HG03045 (cell line): ENCODE data around the gene TMEM266.

Experiments
- ATAC-seq: cut with Tn5 transposase; IDR thresholded peaks from one replicate; pipeline ENCODE4 v1.9.1; 2021; ENCODE audit warnings: mild to moderate bottlenecking, moderate library complexity; ENCODE audit not compliant: unreplicated experiment

The TMEM266 gene

DNA sequence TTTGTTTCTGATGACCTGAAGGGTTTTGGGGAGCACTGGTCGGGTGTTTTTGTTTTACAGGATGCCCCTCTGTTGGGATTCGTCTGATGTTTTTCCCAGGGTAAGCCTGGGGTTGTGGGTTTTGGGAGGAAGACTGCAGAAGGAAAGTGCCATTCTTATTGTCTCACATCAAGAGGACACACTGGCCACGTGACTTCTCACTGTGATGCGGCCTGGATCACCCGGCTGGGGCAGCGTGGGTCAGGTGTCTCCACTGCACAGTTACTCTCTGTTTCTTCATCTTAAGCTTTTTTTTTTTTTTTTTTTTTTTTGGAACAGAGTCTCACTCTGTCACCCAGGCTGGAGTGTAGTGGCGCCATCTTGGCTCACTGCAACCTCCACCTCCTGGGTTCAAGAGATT lies 120.5 kb downstream of the TMEM266 start:
- no peak for ATAC-seq

- peak; percentile 41 for ATAC-seq
These were observed 121.9 kb downstream of the TMEM266 start for GRCh38 chr15:76181705-76182107.

GRCh38 chr15:76183930-76184649 lies 124.3 kb downstream of the TMEM266 start:
- ATAC-seq: no peak

DNA sequence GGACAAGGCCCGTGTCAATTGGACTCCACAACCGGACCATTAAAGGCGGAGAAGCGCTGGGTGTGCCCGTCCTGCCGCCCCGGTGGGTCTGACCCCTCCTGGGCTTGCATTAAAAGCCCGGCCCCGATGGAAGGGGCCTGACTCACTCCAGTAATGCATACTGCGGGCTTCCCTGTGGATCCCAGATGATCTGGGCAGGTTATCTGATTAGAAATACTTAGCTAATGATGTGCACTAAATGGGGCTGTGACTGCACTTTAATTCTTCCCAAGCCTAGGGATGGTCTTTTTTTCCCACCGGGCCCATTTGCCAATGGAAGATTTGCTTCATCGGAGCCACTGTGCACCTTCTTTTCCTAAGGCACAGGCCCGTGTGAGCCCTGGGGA lies 124.9 kb downstream of the TMEM266 start:
- ATAC-seq: no peak

- ATAC-seq: no peak
These were observed 125.9 kb downstream of the TMEM266 start for GRCh38 chr15:76185716-76186115.

- no peak for ATAC-seq
These were observed 127.4 kb downstream of the TMEM266 start for GRCh38 chr15:76187163-76187562.

- no peak for ATAC-seq
These were observed 129.3 kb downstream of the TMEM266 start for GRCh38 chr15:76189106-76189505.

DNA sequence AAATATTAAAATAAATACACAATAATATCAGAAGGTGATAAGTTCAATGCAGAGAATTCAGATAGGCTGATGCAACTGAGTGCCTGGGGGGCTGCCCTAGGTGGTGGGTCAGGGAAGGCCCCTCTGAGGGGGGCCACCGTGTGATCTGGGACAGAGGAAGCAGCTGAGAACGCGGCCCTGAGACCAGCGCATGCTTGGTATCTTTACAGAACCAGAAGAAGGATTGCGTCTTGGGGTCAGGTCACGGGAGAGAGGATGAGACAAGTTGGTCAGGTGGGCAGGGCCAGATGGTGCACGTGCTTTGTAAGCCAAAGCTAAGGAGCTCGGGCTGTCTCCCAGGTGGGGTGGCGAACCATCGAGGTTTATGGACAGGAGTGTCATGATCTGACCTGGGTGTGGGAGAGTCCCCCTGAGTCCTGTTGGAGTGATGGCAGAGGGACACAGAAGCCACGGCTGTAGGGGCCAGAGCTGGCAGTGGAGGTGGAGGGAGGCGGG lies 130.3 kb downstream of the TMEM266 start:
- ATAC-seq: no peak

GRCh38 chr15:76190751-76191538 lies 131.2 kb downstream of the TMEM266 start:
- peak; percentile 80 for ATAC-seq

DNA sequence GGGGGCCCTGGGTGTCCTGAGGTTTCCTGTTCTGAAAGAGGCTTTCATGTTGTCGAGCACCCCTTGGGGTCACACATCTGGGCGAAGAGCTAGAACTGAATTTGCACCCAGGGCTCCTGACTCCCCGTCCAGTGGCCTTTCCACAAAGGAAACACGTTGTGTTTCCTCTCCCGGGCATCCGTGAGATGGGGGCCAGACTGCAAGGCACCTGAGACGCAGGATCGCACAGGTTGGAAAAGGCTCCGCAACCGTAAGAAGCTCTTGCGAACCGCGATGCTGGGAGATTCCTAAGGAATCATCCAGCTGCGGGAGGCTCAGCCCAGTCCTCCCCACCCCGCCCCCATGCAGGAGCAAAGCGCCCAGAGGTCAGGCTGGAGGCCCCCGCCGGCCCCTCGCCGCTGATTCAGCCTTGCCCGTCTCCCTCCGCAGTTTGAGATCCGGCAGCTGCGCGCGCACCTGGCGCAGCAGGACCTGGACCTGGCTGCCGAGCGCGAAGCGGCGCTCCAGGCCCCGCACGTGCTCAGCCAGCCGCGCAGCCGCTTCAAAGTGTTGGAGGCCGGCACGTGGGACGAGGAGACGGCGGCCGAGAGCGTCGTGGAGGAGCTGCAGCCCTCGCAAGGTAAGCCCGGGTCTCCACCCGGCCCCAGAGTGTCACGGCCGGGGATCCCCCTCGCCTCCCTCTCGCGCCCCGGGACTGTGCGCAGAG lies 131.9 kb downstream of the TMEM266 start:
- ATAC-seq: no peak

DNA sequence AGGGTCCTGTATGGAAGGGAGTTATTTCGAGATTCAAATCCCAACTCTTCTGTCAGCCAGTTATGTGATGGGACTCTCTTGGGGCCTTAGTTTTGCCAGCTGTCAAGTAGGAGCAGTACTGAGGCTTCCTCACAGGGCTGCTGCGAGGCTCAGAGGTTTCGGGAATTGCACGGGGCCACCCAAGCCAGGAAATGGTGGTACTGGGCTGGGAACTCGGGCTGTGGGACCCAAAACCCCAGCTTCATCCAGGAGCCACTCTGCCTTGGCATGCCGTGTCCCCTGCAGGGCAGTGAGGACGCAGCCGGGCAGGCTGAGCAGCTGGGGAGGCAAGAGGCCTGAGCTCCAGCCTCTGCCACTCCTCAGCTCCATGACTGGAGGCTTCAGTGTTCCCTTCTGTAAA lies 132.9 kb downstream of the TMEM266 start:
- no peak for ATAC-seq

- no peak for ATAC-seq
These were observed 134.1 kb downstream of the TMEM266 start for GRCh38 chr15:76193934-76194333.

DNA sequence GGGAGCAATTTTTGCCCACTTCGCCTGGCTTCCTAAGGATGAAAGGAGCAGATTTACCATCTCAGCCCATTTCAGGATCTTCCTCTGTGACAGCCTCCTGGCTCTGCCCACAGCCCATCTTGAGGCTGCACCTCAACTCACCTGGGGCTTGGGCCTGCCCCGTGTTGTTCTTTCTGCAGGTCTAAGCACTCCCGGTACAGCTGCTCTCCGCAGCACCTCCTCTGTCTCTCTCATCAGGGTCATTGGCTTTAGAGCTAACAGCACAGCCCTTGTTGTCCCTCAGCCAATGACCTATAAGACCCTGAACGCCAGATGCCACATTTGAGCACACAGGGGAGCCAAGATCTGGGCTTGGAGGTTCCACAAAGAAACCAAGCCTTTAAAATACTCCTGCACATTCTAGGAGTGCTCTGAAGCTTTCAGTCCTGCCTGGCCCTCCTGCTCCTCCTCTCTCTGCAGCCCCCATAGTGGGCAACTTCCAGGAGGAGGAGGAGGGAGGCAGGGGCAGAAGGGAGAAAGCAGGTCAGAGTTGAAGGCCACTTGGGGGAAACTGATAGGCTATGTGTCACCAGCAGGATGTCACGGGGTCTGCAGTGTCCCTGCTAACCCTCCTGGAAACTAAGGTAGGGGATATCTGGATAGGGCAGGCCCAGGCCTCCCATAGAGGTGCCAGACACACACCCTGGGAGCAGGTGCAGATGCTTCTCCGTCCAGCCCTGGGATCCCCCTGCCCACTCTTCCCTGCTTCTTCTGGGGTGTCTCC lies 135.9 kb downstream of the TMEM266 start:
- ATAC-seq: no peak

DNA sequence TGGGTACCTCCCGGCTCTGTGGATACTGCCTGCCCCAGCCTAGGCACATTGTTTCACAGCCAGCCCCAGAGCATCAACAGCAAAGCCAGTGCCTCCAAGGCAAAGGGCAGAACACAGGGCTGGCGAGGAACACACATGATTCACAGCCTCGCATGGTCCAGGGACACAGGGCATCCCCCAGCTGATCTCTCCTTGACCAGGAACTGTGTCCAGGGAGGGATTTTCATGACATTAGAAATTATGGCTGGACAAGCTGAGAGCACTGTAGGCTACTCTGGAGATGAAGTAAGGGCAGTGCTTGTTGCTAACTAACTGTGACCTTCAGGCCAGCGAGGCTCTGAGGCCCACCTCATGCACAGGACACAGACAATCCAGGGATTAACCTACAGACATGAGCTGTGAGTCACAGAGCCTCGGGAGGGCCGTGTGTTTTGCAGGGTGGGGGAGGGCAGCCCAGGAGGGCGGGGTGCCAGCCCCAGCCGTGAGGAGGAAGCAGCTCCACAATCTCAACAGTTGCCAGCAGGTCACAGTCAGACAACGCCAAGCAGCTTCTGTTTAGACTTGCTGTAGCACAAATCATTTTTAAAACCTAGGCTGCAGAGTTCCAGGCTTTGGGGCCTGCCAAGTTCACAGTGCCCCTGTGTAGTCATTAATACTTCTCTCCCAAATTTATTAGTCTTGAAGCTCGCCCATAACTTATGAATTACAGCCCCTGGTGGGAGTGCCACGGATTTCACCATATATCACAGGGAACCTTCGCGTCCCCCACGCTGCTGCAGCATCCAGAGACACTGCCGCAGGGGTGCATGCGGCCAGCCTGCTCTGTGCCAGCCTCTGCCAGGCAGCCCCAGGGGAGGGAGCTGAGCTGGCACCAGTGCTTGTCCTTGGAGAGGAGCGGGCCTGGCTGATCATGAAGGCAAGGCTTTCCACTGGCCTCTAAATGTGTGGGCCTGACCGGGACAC lies 136.8 kb downstream of the TMEM266 start:
- no peak for ATAC-seq

DNA sequence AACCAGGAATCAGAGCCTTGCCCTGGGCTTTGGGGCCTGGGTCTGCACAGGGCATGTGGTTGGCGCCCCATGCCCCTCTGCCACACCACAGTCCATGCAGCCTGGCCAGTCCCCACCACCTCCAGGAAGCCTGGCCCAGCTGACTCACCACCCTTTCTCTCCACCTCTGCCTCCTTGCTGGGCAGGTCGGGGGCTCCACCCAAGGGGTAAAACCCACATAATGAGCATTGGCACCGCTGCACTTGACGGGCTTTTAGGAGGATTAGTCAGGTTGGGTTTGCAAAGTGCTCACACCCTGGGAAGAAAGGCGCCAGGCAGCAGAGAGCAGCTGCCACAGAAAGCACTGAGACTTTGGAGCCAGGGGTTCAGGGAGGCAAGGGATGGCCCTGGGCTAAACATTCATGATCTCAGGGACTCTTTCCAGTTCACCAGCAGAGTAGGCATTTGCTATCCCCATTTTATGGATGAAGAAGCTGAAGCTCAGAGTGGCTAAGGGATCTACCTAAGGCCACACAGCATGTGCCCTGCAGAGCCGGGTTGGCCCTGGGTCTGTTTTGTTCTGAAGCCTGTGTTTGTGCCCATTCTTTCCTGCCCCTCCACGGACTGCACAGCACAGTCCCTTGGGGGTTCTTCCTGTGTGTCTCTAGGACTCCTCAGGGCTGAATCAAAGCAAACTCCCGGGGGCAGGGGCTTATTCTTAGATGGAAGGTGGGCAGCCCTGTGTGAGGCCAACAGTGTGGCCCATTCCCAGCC lies 138.1 kb downstream of the TMEM266 start:
- no peak for ATAC-seq

GRCh38 chr15:76198456-76199105 lies 138.8 kb downstream of the TMEM266 start:
- no peak for ATAC-seq

DNA sequence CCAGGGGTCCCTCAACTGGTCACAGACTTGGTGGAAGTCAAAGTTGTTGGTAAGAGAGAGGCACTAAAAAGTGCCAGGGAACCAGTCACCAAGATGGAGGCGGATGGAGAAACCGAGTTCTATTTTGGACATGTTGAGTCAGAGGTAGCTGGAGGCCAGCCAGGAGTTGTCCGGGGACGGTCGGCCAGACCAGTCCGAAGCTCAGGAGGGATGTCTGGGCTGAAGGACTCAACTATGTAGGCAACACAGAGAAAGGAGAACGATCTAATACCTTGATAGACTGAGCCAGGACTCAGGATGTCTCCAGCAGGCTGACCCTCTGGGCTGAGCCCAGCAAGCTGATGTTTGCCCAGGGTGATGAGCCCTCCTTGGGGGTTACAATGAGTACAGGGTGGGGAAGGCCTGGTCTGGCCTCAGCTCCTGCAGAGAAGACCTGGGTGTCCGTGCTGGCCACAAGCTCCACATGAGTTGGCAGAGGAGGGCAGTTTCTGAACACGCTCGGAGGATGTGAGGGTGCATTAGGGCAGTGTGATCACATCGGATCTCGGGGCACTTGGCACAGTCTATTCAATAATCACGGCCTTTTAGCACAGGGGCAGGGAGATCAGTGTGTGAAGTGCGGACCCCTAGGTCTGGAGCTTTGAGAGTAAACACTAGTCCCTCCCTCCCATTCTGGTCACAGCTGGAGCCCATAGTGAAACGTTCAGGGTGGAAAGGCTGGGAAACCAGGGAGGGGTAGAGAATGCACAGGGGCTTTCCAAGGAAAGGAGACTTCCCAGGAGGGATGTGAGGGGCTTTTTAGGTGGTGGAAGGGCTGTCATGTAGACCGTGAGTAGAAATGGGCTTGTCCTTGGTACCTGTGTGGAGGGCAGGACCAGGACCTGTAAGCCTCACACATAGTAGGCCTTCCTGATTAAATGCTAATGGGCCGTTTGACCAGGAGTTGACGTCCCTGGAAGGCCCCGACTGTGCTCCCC lies 139.6 kb downstream of the TMEM266 start:
- no peak for ATAC-seq
